Immature natural killer cell (primary cell): Measurements from ENCODE around the gene MARCOL. TPM values are rescaled to one million over a fixed set of nuclear protein-coding genes. Genes with fewer than 3 reads are reported as not detected.
"Not testable (repeated sequence)": the region's sequence is repeated elsewhere in the genome, so short reads cannot be mapped to it uniquely, and the experiment has no call there.

Source experiments
- DNase-seq, 3 donors: peaks; one replicate each; pipeline ENCODE4 v3.0.0; 2022; ENCODE audit warnings: mixed read lengths in 1 of 3
- H3K27ac Mint-ChIP-seq, 6 donors: one replicate each; pipeline ENCODE4 v1.8.0; 2020; ENCODE audit warnings: mixed read lengths in 6 of 6, mild to moderate bottlenecking in 5 of 6, inconsistent platforms in 4 of 6, moderate library complexity in 3 of 6
- H3K27me3 Mint-ChIP-seq, 3 donors: one replicate each; pipeline ENCODE4 v1.8.0; 2020 to 2021; ENCODE audit warnings: low read depth in 3 of 3, mild to moderate bottlenecking in 3 of 3, mixed read lengths in 3 of 3, moderate library complexity in 3 of 3, inconsistent platforms in 1 of 3
- H3K36me3 Mint-ChIP-seq, 3 donors: one replicate each; pipeline ENCODE4 v1.8.0; 2020; ENCODE audit warnings: mixed read lengths in 3 of 3, inconsistent platforms in 2 of 3, mild to moderate bottlenecking in 2 of 3
- H3K4me1 Mint-ChIP-seq, 2 donors: one replicate each; pipeline ENCODE4 v1.8.0; 2020; ENCODE audit warnings: inconsistent platforms in 2 of 2, mild to moderate bottlenecking in 2 of 2, mixed read lengths in 2 of 2, moderate library complexity in 1 of 2
- H3K4me3 Mint-ChIP-seq, 5 donors: one replicate each; pipeline ENCODE4 v1.8.0; 2020; ENCODE audit warnings: mild to moderate bottlenecking in 5 of 5, mixed read lengths in 5 of 5, inconsistent platforms in 3 of 5, moderate library complexity in 3 of 5
- H3K9me3 Mint-ChIP-seq, 6 donors: one replicate each; pipeline ENCODE4 v1.8.0; 2020; ENCODE audit warnings: mild to moderate bottlenecking in 6 of 6, mixed read lengths in 6 of 6, inconsistent platforms in 4 of 6, moderate library complexity in 3 of 6
- polyA plus RNA-seq, 3 donors: library from polyadenylated mRNA; unstranded; fragments of 300-500 nt; fragmentation: Illumina TruSeq; gene quantifications; one replicate each; pipeline ENCODE4 v1.2.3, GENCODE V29; 2021

MARCOL gene
- polyA plus RNA-seq, 3 donors from 2014 or later: not detected

DNA sequence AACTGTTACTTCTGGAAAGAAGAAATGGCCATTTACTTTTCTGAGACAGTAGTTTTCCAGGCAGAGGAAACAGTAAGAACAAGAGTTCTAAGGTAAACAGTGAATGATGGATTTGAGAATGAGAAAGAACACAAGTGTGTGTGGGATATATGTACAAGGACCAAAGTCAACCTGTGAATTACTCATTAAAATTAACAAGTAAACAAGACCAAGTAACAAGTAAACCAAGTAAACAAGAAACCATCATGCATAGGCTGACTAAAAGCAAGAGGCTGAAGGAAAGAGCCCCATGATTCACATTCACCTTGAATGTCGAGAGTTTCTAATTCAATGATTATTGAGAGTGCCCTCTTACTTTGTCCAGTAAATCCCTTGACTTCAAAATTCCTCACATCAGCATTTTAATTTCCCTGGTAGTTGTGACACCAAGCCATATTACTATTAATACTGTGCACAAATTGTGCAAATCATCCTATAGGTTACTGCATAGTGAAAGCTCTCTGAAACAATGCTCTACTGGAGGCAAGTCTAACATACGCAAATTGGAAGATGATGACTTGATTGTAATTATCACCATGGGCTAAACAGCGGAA, 9.8 kb upstream of the MARCOL start:
- no peaks in the 10 kb centered on the region for H3K36me3 Mint-ChIP-seq
- H3K9me3 Mint-ChIP-seq: peaks cover 0 to 11% (median 1%) of the 10 kb centered on the region in 6 donors
- no peak overlapping the region for H3K27ac Mint-ChIP-seq
- DNase-seq: no peak
- H3K4me3 Mint-ChIP-seq: no peak overlapping the region
- H3K27me3 Mint-ChIP-seq: peaks cover 0 to 4% (median 1%) of the 10 kb centered on the region in 3 donors
- no peaks in the 10 kb centered on the region for H3K4me1 Mint-ChIP-seq

- no peaks in the 10 kb centered on the region for H3K36me3 Mint-ChIP-seq
- no peak overlapping the region for H3K27ac Mint-ChIP-seq
- no peak for DNase-seq
- no peaks in the 10 kb centered on the region for H3K4me1 Mint-ChIP-seq
- H3K4me3 Mint-ChIP-seq: no peak overlapping the region
- H3K27me3 Mint-ChIP-seq: peaks cover 0 to 4% (median 1%) of the 10 kb centered on the region in 3 donors
- H3K9me3 Mint-ChIP-seq: peaks cover 0 to 11% (median under 1%) of the 10 kb centered on the region in 6 donors
These were observed 8.5 kb upstream of the MARCOL start for GRCh38 chr5:148229840-148230239.

GRCh38 chr5:148230240-148230639, 8.1 kb upstream of the MARCOL start:
- Mint-ChIP-seq H3K4me1 (no peaks in the 10 kb centered on the region), H3K27me3 (peaks cover 0 to 4% (median 1%) of the 10 kb centered on the region in 3 donors), H3K9me3 (peaks cover 0 to 10% (median 0%) of the 10 kb centered on the region in 6 donors), H3K36me3 (no peaks in the 10 kb centered on the region), H3K27ac (no peak overlapping the region), H3K4me3 (no peak overlapping the region)
- no peak for DNase-seq

DNA sequence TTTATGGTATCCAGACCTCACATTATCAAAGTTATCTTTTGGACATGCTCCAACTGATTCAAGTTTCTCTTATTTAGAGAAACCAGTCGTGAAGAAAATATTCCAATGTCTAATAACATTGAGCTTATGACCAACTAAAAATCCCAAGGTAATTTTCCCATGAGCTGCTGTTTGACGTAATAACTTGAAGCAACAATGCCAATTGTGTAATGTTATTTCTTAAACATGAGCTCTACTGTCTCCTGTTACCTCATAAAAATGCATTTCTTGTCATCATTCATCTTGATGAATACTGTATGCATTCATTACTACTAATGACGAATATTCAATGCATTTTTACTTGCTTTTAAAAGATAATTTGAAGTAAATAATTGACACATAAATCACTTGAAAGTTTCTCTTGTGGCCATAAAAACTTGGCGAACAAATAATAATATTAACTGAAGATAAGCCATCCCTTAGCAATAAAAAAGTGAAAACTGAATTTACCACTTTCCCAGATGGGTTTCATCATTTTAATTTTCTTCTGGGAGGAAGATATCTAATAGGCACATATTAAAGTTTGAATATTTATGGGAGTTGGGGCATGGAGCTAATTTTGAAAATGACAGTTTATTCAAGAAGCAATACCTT, 424 bp upstream of the MARCOL start:
- DNase-seq: no peak
- H3K4me3 Mint-ChIP-seq: no peak overlapping the region
- no peaks in the 10 kb centered on the region for H3K4me1 Mint-ChIP-seq
- H3K36me3 Mint-ChIP-seq: no peaks in the 10 kb centered on the region
- H3K27me3 Mint-ChIP-seq: no peaks in the 10 kb centered on the region
- H3K27ac Mint-ChIP-seq: no peak overlapping the region
- peaks cover 0 to 4% (median 0%) of the 10 kb centered on the region in 6 donors for H3K9me3 Mint-ChIP-seq

DNA sequence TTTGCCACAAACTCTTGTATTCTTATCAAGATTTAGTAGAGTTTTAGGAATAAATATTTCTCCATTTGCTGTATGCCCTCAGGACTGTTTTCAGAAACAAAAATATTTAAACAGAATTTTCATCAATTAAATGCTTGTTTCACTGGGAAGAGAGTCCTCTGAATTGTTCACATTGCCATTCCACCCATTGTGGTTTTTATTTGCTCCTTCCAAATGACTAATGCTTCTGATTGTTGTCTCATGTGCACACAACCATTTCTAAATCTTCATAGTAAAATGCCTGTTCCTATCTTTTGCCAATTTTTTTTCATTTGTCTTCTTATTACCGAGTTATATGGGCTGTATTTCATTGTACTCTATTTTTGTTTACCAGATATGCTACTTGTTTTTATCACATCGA, 10.6 kb downstream of the MARCOL start:
- Mint-ChIP-seq H3K4me1 (no peaks in the 10 kb centered on the region), H3K9me3 (peaks cover 0 to 7% (median 2%) of the 10 kb centered on the region in 6 donors), H3K27me3 (peaks cover 0 to 4% (median 0%) of the 10 kb centered on the region in 3 donors), H3K36me3 (no peaks in the 10 kb centered on the region), H3K4me3 (no peak overlapping the region), H3K27ac (no peak overlapping the region)
- no peak for DNase-seq

DNA sequence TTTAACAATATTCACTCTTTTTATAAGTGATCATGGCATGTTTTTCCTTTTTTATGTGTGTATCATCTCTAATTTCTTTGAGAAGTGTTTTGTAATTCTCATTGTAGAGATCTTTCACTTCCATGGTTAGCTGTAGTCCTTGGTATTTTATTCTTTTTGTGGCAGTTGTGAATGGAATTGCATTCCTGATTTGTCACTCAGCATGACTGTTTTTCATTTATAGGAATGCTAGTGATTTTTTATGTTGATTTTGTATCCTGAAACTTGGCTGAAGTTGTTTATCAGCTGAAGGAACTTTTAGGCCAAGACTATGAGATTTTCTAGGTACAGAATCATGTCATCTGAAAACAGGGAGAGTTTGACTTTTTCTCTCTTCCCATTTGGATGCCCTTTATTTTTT, 17.1 kb downstream of the MARCOL start:
- Mint-ChIP-seq H3K4me3 (no peak overlapping the region), H3K27ac (no peak overlapping the region), H3K27me3 (peaks cover 0 to 2% (median 2%) of the 10 kb centered on the region in 3 donors), H3K36me3 (no peaks in the 10 kb centered on the region), H3K9me3 (peaks cover 8 to 29% (median 19%) of the 10 kb centered on the region in 6 donors), H3K4me1 (no peaks in the 10 kb centered on the region)
- DNase-seq: no peak

- no peak overlapping the region for H3K27ac Mint-ChIP-seq
- DNase-seq: no peak
- H3K9me3 Mint-ChIP-seq: peaks cover 9 to 29% (median 21%) of the 10 kb centered on the region in 6 donors
- H3K4me3 Mint-ChIP-seq: no peak overlapping the region
- H3K4me1 Mint-ChIP-seq: no peaks in the 10 kb centered on the region
- H3K27me3 Mint-ChIP-seq: peaks cover 0 to 8% (median 2%) of the 10 kb centered on the region in 3 donors
- no peaks in the 10 kb centered on the region for H3K36me3 Mint-ChIP-seq
These were observed 21.0 kb downstream of the MARCOL start for GRCh38 chr5:148259288-148259687.

DNA sequence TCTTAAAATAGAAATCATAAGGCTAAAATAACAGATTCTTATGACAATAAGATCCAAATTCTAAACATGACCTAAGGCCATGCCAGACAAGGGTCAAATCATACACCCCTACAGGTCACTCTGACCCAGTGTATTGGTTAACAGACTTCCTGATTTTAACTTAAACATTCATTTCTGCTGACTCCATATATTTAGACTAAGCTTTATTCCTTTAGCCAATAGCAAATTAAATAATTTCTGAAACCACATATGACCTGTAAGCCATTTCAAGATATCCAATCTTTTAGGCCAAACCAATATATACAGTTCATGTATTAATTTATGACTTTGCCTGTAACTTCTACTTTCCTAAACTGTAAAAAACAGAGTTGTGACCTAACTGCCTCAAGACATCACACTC, 22.9 kb downstream of the MARCOL start:
- H3K9me3 Mint-ChIP-seq: peaks cover 9 to 32% (median 23%) of the 10 kb centered on the region in 6 donors
- no peaks in the 10 kb centered on the region for H3K4me1 Mint-ChIP-seq
- H3K36me3 Mint-ChIP-seq: no peaks in the 10 kb centered on the region
- H3K27ac Mint-ChIP-seq: no peak overlapping the region
- no peak overlapping the region for H3K4me3 Mint-ChIP-seq
- no peak for DNase-seq
- peaks cover 0 to 8% (median 2%) of the 10 kb centered on the region in 3 donors for H3K27me3 Mint-ChIP-seq

- DNase-seq: no peak
- H3K36me3 Mint-ChIP-seq: no peaks in the 10 kb centered on the region
- H3K9me3 Mint-ChIP-seq: peaks cover 0 to 14% (median 4%) of the 10 kb centered on the region in 6 donors
- peaks cover 0 to 4% (median 0%) of the 10 kb centered on the region in 3 donors for H3K27me3 Mint-ChIP-seq
- no peak overlapping the region for H3K27ac Mint-ChIP-seq
- H3K4me3 Mint-ChIP-seq: no peak overlapping the region
- no peaks in the 10 kb centered on the region for H3K4me1 Mint-ChIP-seq
These were observed 29.6 kb downstream of the MARCOL start for GRCh38 chr5:148267962-148268361.

GRCh38 chr5:148268566-148268965, 30.2 kb downstream of the MARCOL start, which contains the start of gene SPINK13:
SPINK13 (plus strand) TSS chr5:148268794; CDS start chr5:148270073, 1,279 bp downstream.
- Mint-ChIP-seq H3K27ac (no peak within 1 kb of the TSS), H3K4me3 (no peak within 1 kb of the TSS), H3K36me3 (no peaks in the 10 kb centered on the region), H3K27me3 (peaks cover 0 to 4% (median 0%) of the 10 kb centered on the region in 3 donors), H3K9me3 (peaks cover 0 to 13% (median 4%) of the 10 kb centered on the region in 6 donors), H3K4me1 (no peaks in the 10 kb centered on the region)
- DNase-seq: no peak

DNA sequence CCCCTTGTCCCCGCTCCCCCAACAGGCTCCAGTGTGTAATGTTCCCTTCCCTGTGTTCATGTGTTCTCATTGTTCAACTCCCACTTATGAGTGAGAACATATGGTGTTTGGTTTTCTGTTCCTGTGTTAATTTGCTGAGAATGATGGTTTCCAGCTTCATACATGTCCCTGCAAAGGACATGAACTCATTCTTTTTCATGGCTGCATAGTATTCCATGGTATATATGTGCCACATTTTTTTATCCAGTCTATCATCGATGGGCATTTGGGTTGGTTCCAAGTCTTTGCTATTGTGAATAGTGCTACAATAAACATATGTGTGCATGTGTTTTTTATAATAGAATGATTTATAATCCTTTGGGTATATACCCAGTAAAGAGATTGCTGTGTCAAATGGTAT, 36.8 kb downstream of the MARCOL start:
- Mint-ChIP-seq H3K27me3 (peaks cover 0 to 15% (median 2%) of the 10 kb centered on the region in 3 donors), H3K9me3 (peaks cover 0 to 30% (median 19%) of the 10 kb centered on the region in 6 donors)
- not testable (repeated sequence) for DNase-seq, H3K4me1 Mint-ChIP-seq, H3K4me3 Mint-ChIP-seq, H3K27ac Mint-ChIP-seq, H3K36me3 Mint-ChIP-seq

DNA sequence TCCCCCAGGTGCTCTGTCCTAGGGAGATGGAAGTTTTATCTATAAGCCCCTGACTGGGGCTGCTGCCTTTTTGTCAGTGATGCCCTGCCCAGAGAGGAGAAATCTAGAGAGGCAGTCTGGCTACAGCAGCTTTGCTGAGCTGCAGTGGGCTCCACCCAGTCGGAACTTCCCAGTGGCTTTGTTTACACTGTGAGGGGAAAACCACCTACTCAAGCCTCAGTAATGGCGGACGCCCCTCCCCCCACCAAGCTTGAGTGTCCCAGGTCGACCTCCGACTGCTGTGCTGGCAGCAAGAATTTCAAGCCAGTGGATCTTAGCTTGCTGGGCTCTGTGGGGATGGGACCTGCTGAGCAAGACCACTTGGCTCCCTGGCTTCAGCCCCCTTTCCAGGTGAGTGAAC, 42.6 kb downstream of the MARCOL start:
- peaks cover 1 to 13% (median 2%) of the 10 kb centered on the region in 3 donors for H3K27me3 Mint-ChIP-seq
- H3K27ac Mint-ChIP-seq, H3K4me1 Mint-ChIP-seq, H3K36me3 Mint-ChIP-seq, H3K4me3 Mint-ChIP-seq, DNase-seq: not testable (repeated sequence)
- peaks cover 0 to 36% (median 14%) of the 10 kb centered on the region in 6 donors for H3K9me3 Mint-ChIP-seq

DNA sequence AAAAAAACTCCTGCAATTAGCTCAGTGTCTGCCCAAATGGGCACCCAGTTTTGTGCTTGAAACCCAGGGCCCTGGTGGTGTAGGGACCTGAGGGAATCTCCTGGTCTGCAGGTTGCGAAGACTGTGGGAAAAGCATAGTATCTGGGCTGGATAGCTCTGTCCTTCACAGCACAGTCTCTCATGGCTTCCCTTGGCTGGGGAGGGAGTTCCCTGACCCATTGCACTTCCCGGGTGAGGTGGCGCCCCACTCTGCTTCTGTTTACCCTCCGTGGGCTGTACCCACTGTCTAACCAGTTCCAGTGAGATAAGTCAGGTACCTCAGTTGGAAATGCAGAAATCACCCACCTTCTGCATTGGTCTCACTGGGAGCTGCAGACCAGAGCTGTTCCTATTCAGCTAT, 43.0 kb downstream of the MARCOL start:
- H3K4me1 Mint-ChIP-seq: not testable (repeated sequence)

More for the DNA sequence above, 43.0 kb downstream of the MARCOL start:
- Mint-ChIP-seq H3K9me3 (peaks cover 0 to 31% (median 12%) of the 10 kb centered on the region in 6 donors), H3K27me3 (peaks cover 1 to 13% (median 2%) of the 10 kb centered on the region in 3 donors)
- H3K4me3 Mint-ChIP-seq, H3K27ac Mint-ChIP-seq, DNase-seq, H3K36me3 Mint-ChIP-seq: not testable (repeated sequence)
